HG03460 (cell line): ENCODE data around the gene RAB37.

Experiments
- ATAC-seq: cut with Tn5 transposase; IDR thresholded peaks from one replicate; pipeline ENCODE4 v1.9.1; 2021; ENCODE audit not compliant: unreplicated experiment

Gene RAB37

DNA sequence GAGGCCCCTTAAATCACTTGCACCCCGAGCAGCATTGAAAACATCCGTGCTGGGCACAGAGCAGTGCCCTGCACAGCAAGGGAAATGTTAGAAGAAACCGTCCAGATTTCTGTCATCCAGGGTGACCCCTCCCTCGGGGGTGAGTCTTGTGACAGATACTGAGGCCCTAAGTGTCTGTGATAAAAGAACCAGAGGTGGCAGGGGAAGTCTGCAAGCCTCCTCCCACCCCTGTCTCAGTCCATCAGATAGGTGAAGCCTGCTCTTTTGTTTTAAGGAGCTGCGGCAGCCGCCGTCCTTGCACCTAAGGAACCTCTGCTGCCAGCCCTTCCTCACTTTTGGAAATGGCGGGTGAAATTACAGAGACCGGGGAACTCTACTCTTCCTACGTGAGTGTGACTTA lies 39.9 kb downstream of the RAB37 start:
- peak; percentile 5 for ATAC-seq

- no peak for ATAC-seq
Observed at GRCh38 chr17:74777901-74778515, 41.0 kb downstream of the RAB37 start.

GRCh38 chr17:74778960-74779359 lies 41.9 kb downstream of the RAB37 start:
- no peak for ATAC-seq

DNA sequence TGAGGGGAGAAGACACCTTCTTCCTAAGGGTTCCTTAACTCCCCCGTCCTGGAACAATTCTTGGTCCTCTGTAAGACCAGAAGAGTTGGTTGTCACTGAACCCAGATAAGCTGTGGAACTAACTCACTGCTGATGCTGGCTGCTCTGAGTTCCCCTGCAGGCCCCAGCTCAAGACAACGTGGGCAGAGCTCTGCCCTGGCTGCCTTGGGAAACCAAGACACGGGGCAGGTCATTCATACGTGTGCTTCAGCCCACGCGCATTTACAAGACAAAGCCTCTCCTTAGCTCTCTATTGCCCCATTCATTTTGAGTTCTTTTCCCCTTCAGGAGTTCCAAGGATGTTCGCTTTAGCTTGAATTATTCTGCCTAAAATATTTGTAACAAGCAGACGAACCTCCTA lies 42.4 kb downstream of the RAB37 start:
- no peak for ATAC-seq

GRCh38 chr17:74779948-74780400 lies 42.9 kb downstream of the RAB37 start:
- no peak for ATAC-seq

DNA sequence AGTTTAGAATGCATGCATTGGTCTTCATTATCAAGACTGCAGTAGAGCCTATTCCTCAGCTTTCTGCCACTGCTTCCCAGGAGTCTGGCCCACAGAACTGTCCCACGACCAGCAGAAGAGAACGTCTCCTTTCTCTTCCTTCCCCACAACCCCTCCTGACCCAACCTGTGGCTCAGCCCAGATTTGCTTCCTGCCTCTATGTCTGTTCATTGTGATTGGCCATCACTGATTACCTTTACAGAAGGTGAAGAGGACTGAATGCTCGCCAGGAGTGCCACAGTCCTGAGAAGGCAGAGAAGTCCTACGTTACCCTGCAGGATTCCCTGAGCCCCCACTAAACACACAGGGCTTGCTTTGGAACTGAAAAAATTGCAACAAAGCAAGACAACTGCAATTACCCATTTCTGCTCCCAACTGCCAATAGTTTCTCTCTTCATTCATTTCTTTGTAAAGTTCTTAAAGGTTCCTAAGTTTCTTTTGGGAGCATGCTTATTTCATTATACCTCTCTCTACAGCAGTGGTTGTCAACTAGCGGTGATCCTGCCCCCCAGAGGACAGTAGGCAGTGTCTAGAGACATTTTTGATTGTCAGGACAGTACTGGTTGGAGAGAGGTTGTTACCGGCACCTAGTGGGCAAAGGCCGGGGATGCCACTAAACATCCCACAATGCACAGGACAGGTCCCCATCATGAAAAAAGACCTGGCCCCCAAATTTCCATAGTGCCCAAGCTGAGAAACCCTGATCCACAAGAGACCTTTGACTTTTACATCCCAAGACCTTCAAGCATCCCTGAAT lies 43.6 kb downstream of the RAB37 start:
- ATAC-seq, result no peak

DNA sequence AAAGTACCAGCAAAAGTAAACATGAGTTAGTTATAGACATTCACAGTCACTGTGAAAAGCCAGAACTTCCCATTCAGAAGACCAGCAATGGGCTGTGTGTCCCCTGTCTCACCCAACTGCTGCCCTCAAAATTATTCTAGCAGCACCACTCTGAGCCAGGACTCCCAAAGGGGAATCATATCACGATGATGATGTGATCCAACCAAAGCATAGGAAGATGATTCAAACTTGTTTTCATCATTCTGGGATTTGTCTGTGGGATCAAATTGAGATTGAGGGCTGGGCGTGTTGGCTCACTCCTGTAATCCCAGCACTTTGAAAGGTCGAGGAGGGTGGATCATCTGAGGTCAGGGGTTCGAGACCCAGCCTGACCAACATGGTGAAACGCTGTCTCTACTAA lies 45.5 kb downstream of the RAB37 start:
- no peak for ATAC-seq

GRCh38 chr17:74784125-74784810 lies 47.2 kb downstream of the RAB37 start:
- ATAC-seq, result no peak

DNA sequence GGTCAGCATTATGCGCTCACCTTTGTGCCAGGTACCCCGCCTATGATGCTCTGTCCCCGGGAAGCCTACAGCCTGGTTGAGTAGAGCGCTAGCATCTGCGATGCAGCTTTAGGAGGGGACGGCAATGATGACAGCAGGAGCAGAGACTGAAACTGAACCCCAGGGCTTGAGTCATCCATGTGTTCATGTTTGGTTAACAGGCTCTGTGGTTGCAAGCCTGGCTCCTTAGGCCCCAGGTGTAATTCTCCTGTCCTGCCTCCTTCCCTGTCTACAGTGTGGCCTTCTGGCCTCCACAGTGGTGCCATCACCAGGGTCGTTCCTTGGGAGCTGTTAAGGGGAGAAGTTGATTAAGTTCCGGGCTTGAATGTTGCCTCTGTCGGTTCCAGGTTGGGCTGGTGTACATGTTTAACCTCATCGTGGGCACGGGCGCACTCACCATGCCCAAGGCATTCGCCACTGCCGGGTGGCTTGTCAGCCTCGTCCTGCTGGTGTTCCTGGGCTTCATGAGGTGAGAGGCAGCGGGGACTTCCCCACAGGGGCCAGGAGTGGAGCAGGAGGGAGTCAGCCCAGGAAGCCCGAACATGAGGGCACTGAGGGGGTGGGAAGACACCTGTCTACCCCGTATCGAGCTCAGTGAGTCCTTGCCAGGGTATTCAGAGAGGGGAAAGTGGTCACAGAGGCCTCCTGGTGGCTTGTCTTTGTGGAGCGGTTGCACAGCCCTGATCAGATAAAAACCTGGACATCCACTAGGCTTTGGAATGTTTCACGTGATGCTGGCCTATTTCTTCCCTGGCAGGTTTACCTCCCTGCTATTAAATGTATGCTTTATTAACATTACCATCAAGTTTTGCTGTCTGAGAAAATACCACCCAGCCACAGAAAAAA lies 48.3 kb downstream of the RAB37 start:
- no peak for ATAC-seq

DNA sequence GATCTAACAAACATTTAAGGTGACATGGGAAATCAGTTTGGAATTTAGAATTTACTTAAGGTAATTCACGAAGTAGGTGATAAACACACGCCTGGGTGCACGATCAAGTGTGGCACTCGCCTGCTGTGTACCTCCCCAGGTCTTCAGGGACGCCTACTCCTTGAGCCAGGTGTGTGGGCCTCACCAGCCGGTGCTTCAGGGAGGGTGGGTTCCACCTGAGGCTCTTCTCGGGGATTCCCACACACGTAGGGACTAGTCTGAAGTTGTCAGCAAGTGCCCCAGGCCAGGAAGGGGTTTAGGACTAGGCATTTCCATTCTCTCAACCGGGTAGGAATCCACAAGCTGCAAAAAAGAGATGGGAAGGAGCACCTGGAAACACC lies 48.9 kb downstream of the RAB37 start:
- no peak for ATAC-seq

GRCh38 chr17:74786431-74787055 lies 49.5 kb downstream of the RAB37 start:
- no peak for ATAC-seq

DNA sequence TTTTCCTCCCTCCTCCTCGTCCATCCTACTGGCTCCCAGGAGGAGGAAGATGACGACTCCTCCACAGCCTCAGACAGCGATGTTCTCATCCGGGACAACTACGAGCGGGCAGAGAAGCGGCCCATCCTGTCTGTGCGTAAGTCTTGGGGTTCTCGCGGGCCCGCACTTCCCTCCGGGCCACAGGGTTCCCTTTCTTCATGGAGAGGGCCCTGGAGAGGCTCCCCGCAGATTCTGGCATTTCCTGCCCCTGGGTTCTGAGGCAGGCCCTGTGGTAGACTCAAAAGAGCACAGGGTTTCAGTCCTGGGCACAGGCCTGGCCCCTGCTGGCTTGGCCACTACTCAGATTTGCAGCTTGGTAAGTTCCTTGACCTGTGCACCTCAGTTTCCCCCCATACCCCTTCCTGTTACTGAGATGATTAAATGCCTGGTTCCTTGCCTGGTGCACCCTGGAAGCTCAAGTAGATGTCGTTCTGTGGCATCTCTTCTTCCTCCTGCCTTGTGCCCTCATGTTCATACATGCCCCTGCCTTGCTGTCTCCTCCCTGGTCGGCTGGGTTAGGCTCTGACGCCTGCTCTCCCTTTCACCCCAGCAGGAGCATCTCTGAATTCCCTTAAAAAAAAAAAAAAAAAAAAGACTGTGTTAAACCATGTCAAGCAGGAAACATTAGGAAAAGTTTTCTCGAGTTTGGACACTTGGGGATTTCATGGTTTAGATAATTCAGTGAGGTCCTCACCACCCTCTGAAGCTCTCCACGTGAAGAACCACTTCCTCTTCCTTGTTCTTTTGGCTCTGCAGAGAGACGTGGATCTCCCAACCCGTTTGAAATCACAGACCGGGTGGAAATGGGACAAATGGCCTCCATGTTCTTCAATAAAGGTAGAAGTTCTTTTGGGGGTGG lies 53.4 kb downstream of the RAB37 start:
- ATAC-seq, result no peak

DNA sequence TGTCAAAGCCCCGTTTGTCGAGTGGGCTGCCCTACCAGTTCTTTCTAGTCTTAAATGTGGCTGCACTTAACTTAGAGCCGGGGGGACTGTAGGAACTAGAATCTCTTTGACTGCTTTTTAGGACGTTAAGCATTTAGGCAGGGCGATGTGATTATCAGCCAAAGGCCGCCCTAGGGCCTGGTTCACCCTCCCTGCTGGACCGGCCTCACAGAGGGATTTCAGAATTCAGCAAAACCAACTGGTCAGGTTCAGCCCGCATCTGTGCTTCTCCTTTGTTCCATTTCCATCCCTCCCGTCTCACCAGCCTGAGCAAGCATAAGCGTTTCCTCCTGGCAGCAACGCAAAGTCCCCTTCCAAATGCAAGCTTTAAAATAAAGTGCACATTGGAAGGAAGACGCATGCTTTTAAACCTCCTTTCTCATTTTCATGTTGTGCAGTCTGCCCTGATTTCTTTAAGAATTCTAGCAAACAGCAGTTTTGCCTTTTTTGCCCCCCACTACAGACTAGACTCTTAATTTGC lies 55.6 kb downstream of the RAB37 start:
- no peak for ATAC-seq

GRCh38 chr17:74795327-74796020 lies 58.4 kb downstream of the RAB37 start:
- ATAC-seq, result no peak

DNA sequence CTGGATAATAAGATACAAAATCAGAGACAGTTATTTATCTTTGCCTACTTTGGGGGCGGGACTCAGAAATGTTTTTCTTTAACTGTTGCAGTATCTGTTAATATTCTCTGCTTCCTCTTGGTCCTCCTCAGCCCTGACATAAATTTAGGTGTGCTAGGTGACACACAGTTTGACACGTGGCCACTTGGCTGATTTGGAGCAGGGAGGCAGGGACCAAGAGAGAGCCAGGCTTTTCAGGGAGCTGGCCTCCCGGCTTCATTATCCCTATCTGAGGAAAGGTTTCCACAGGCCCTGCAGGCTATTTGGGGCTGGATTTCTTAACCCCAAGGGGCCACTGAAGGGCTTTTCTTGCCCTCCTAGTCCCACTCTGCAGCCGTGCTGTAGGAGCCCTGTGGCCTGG lies 59.2 kb downstream of the RAB37 start:
- no peak for ATAC-seq

- ATAC-seq, result no peak
Observed at GRCh38 chr17:74796866-74797265, 59.8 kb downstream of the RAB37 start.
